CD8-positive, alpha-beta memory T cell (primary cell): ENCODE data around the gene PADI2. TPM values are rescaled to one million over a fixed set of nuclear protein-coding genes. Genes with fewer than 3 reads are reported as not detected.

Experiments used
- CTCF ChIA-PET: fragments of 350-600 bp; sonication (Branson Sonifier 250); formaldehyde crosslinking; loops from one replicate; lab custom pipeline; 2021; ENCODE audit warnings: antibody characterized with exemption; lab: Charles Lee
- POLR2A ChIA-PET: fragments of 350-600 bp; sonication (Branson Sonifier 250); formaldehyde crosslinking; loops from one replicate; lab custom pipeline; 2021; ENCODE audit warnings: antibody characterized with exemption; lab: Charles Lee
- DNase-seq, 5 donors: peaks; one replicate each; pipeline versions ENCODE4 v3.0.0 to v3.0.0-alpha.2; 2020 to 2022; ENCODE audit warnings: mixed read lengths in 1 of 5
- H3K27ac ChIP-seq: one replicate; pipeline ENCODE4 v1.7.0; 2013; ENCODE audit warnings: low read depth, mild to moderate bottlenecking, low read length, moderate library complexity
- H3K27me3 ChIP-seq: 2 replicates; pipeline ENCODE4 v1.7.0; 2013; ENCODE audit warnings: low read length, mild to moderate bottlenecking; ENCODE audit not compliant: insufficient read depth, poor library complexity, severe bottlenecking
- H3K36me3 ChIP-seq: 2 replicates; pipeline ENCODE4 v1.7.0; 2013; ENCODE audit warnings: mild to moderate bottlenecking, low read length, moderate library complexity; ENCODE audit not compliant: insufficient read depth
- H3K4me1 ChIP-seq: 2 replicates; pipeline ENCODE4 v1.7.0; 2013; ENCODE audit warnings: mild to moderate bottlenecking, low read length, moderate library complexity; ENCODE audit not compliant: insufficient read depth
- H3K4me3 ChIP-seq: 2 replicates; pipeline ENCODE4 v1.7.0; 2013; ENCODE audit warnings: mild to moderate bottlenecking, low read length
- H3K9me3 ChIP-seq: 2 replicates; pipeline ENCODE4 v1.7.0; 2013; ENCODE audit warnings: mild to moderate bottlenecking, low read length
- H3K27ac Mint-ChIP-seq, 8 donors: one replicate each; pipeline ENCODE4 v1.8.0; 2020 to 2021; ENCODE audit warnings: mixed read lengths in 8 of 8, mild to moderate bottlenecking in 6 of 8, inconsistent platforms in 3 of 8, moderate library complexity in 3 of 8
- H3K27me3 Mint-ChIP-seq, 2 donors: one replicate each; pipeline ENCODE4 v1.8.0; 2020 to 2021; ENCODE audit warnings: mixed read lengths in 2 of 2, mild to moderate bottlenecking in 1 of 2, moderate library complexity in 1 of 2
- H3K36me3 Mint-ChIP-seq, 3 donors: one replicate each; pipeline ENCODE4 v1.8.0; 2020 to 2021; ENCODE audit warnings: mixed read lengths in 3 of 3, inconsistent platforms in 1 of 3, mild to moderate bottlenecking in 1 of 3
- H3K4me1 Mint-ChIP-seq, 3 donors: one replicate each; pipeline ENCODE4 v1.8.0; 2020 to 2021; ENCODE audit warnings: mixed read lengths in 3 of 3, inconsistent platforms in 1 of 3, mild to moderate bottlenecking in 1 of 3
- H3K4me3 Mint-ChIP-seq, 7 donors: one replicate each; pipeline ENCODE4 v1.8.0; 2020 to 2021; ENCODE audit warnings: mixed read lengths in 7 of 7, mild to moderate bottlenecking in 6 of 7, moderate library complexity in 4 of 7, inconsistent platforms in 2 of 7
- H3K9me3 Mint-ChIP-seq, 5 donors: one replicate each; pipeline ENCODE4 v1.8.0; 2020 to 2022; ENCODE audit warnings: mixed read lengths in 5 of 5, mild to moderate bottlenecking in 3 of 5, moderate library complexity in 2 of 5, inconsistent platforms in 1 of 5
- polyA plus RNA-seq: library from polyadenylated mRNA; unstranded; fragments of 300-500 nt; fragmentation: Illumina TruSeq; gene quantifications from one replicate; pipeline ENCODE4 v1.2.3, GENCODE V29; 2021
- total RNA-seq, 2 experiments: library from RNA; stranded (reverse); gene quantifications; one replicate each; pipeline ENCODE4 v1.2.3, GENCODE V29; 2021

PADI2 gene
- total and polyA plus RNA-seq, 3 experiments from 2014 or later = not detected

DNA sequence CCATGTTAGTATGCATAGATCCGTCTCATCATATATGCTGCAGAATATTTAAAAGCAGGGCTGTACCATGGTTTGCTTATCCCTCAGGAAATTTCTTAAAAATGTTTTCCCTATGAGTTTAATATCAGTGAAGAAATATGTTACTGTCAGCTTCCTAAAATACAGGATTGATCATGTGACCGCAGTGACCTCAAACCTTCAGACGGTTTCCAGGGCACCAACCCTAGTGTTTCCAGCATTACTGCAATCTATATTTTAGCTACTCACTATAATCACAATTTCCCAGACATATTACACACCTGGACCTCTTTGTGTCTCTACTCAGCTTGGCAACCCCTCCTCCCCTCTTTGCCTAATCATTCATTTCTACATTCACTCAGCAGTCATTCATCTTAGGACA, 57.8 kb downstream of the PADI2 start:
- Histone ChIP-seq H3K4me3 (no peak overlapping the region), H3K4me1 (no peaks in the 10 kb centered on the region), H3K27ac (no peak overlapping the region), H3K27me3 (no peaks in the 10 kb centered on the region), H3K9me3 (no peaks in the 10 kb centered on the region), H3K36me3 (no peaks in the 10 kb centered on the region)
- Mint-ChIP-seq H3K36me3 (no peaks in the 10 kb centered on the region), H3K4me1 (no peaks in the 10 kb centered on the region), H3K27ac (no peak overlapping the region), H3K27me3 (peaks cover 3 to 33% of the 10 kb centered on the region in 2 donors), H3K4me3 (no peak overlapping the region), H3K9me3 (peaks cover 0 to 5% (median 2%) of the 10 kb centered on the region in 5 donors)
- DNase-seq = no peak
- ChIA-PET POLR2A (no interaction called here), CTCF (no interaction called here)

DNA sequence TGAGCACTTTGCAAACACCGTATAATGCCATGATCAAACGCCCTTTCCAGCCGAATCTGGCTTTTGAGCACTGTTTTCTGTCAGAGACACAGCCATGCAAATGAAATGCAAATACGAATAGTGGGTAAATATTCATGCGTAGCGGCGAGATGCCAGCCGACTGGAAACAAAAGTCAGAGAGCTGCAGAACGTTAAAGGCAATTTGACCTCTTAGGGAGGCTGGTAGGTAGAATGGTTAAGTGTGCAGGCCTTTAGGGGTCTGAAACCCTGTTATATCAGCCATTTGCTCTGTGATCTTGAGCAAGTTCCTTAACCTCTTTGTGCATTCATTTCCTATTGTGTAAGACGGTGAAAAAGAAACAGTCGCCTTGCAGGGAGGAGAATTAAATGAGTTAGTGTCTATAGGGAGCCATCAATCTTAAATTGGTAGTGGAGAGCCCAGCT, 58.9 kb downstream of the PADI2 start:
- DNase-seq = no peak
- Mint-ChIP-seq H3K27ac (no peak overlapping the region), H3K27me3 (peaks cover 3 to 33% of the 10 kb centered on the region in 2 donors), H3K4me1 (peaks cover 0 to 4% (median 0%) of the 10 kb centered on the region in 3 donors), H3K36me3 (no peaks in the 10 kb centered on the region), H3K4me3 (no peak overlapping the region), H3K9me3 (peaks cover 0 to 5% (median 2%) of the 10 kb centered on the region in 5 donors)
- Histone ChIP-seq H3K27ac (no peak overlapping the region), H3K36me3 (no peaks in the 10 kb centered on the region), H3K4me3 (no peak overlapping the region), H3K27me3 (no peaks in the 10 kb centered on the region), H3K4me1 (no peaks in the 10 kb centered on the region), H3K9me3 (no peaks in the 10 kb centered on the region)
- ChIA-PET POLR2A (no interaction called here), CTCF (interaction anchor here (1.5 kb wide), 1 partner anchor 177 kb away, joined by 3 read pairs; no protein-coding TSS in a partner anchor)

DNA sequence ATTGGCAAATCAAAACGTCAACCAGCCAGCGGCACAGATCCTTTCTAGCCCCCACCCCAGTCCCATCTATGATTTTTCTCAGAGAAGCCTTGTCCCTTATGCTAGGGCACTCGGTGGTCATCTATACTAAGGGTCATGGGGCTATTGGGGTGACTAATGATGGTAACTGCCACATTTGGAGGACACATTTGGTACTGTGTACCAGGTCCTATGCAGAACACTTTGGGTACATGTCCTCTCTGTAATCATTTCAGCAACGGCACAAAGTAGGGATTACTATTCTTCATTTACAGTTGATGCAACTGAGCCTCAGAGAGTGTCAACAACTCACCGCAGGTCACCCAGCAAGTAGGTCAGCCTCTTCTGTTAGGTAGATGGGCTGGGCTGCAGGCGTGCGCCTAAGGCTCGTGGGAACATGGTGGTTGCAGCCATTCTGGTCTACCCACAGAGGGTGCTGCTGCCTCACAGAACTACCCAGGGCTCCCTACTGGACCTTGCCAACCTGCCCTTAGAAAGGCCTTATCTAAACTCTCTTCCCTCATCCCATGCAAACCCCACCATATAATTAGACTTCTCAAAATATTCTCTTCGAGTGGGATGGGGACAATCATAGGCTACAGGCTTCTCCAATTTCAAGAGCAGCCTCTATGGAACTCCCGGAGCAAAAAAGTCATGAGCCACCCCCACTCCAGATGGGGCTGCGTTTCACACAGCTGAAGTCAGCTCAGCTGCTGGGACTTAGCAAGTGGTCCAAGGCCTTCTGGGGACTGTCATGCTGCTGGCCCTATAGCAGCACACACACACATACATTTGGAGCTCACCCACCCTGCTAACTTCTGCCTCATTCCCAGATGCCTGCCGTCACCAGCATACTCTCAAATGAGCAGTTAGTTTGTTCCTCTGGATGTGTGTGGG, 59.6 kb downstream of the PADI2 start:
- H3K4me3 ChIP-seq = no peak overlapping the region
- peak in 3 of 5 donors; percentile 21 to 51 (median 24) for DNase-seq
- no peaks in the 10 kb centered on the region for H3K9me3 ChIP-seq
- Mint-ChIP-seq H3K36me3 (no peaks in the 10 kb centered on the region), H3K9me3 (peaks cover 0 to 5% (median 0%) of the 10 kb centered on the region in 5 donors), H3K27ac (no peak overlapping the region), H3K4me1 (peaks cover 0 to 6% (median 0%) of the 10 kb centered on the region in 3 donors), H3K27me3 (peaks cover 3 to 33% of the 10 kb centered on the region in 2 donors), H3K4me3 (no peak overlapping the region)
- ChIA-PET POLR2A (no interaction called here), CTCF (interaction anchor here (1.5 kb wide), 1 partner anchor 177 kb away, joined by 3 read pairs; no protein-coding TSS in a partner anchor)
- H3K27ac ChIP-seq = no peak overlapping the region
- H3K4me1 ChIP-seq = no peaks in the 10 kb centered on the region
- no peaks in the 10 kb centered on the region for H3K36me3 ChIP-seq
- H3K27me3 ChIP-seq = no peaks in the 10 kb centered on the region

DNA sequence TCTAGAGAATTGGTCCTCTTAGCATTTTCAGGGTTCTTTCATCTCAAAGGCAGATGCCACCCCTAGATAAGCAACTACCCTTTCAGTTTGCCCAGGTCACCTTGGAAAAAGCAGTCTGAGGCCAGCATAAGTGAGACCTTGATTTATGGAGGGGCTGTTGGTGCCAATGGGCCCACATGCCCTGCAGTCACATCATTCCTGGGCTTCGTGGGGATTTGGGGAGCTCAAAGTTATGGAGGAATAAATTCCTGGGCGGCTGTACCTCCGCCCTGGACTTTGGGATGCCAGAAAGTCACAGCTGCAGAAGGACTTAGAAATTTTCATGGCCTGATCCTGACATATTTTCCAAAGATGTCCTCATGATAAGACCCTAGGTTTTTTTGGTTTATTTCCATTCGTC, 62.7 kb downstream of the PADI2 start:
- H3K4me3 Mint-ChIP-seq = peak overlapping the region in 2 of 7 donors; percentile 19 to 41
- H3K27me3 ChIP-seq = no peaks in the 10 kb centered on the region
- H3K27ac ChIP-seq = no peak overlapping the region
- H3K27me3 Mint-ChIP-seq = peaks cover 6 to 21% of the 10 kb centered on the region in 2 donors
- H3K4me1 Mint-ChIP-seq = peaks cover 17 to 32% (median 24%) of the 10 kb centered on the region in 3 donors
- no peaks in the 10 kb centered on the region for H3K9me3 ChIP-seq
- H3K27ac Mint-ChIP-seq = peak overlapping the region in 1 of 8 donors; percentile 51
- peaks cover 14% of the 10 kb centered on the region for H3K4me1 ChIP-seq
- H3K36me3 Mint-ChIP-seq = peaks cover 0 to 10% (median 0%) of the 10 kb centered on the region in 3 donors
- no peak for DNase-seq
- no peak overlapping the region for H3K4me3 ChIP-seq
- CTCF ChIA-PET = no interaction called here
- POLR2A ChIA-PET = no interaction called here
- H3K9me3 Mint-ChIP-seq = no peaks in the 10 kb centered on the region
- H3K36me3 ChIP-seq = no peaks in the 10 kb centered on the region

- ChIA-PET POLR2A (no interaction called here), CTCF (no interaction called here)
- Mint-ChIP-seq H3K36me3 (peaks cover 0 to 17% (median 0%) of the 10 kb centered on the region in 3 donors), H3K4me1 (peaks cover 25 to 40% (median 32%) of the 10 kb centered on the region in 3 donors), H3K27ac (peak overlapping the region in 1 of 8 donors; percentile 78), H3K9me3 (no peaks in the 10 kb centered on the region), H3K27me3 (peaks cover 6 to 18% of the 10 kb centered on the region in 2 donors), H3K4me3 (peak overlapping the region in 5 of 7 donors; percentile 41 to 70 (median 50))
- Histone ChIP-seq H3K27ac (no peak overlapping the region), H3K36me3 (no peaks in the 10 kb centered on the region), H3K4me1 (peaks cover 14% of the 10 kb centered on the region), H3K27me3 (no peaks in the 10 kb centered on the region), H3K9me3 (no peaks in the 10 kb centered on the region), H3K4me3 (no peak overlapping the region)
- no peak for DNase-seq
Measured at GRCh38 chr1:17055801-17056200, 63.5 kb downstream of the PADI2 start.

- H3K27ac ChIP-seq = peak within 1 kb of the TSS; percentile 81
- Mint-ChIP-seq H3K36me3 (peaks cover 0 to 30% (median 0%) of the 10 kb centered on the region in 3 donors), H3K4me3 (peak within 1 kb of the TSS; percentile 93 to 100 (median 98)), H3K4me1 (peaks cover 26 to 42% (median 34%) of the 10 kb centered on the region in 3 donors), H3K9me3 (no peaks in the 10 kb centered on the region), H3K27ac (peak within 1 kb of the TSS; percentile 73 to 99 (median 98)), H3K27me3 (peaks cover 2 to 6% of the 10 kb centered on the region in 2 donors)
- ChIA-PET CTCF (no interaction called here), POLR2A (no interaction called here)
- H3K4me1 ChIP-seq = peaks cover 14% of the 10 kb centered on the region
- H3K36me3 ChIP-seq = no peaks in the 10 kb centered on the region
- H3K9me3 ChIP-seq = no peaks in the 10 kb centered on the region
- peak; percentile 96 to 100 (median 99) for DNase-seq
- H3K27me3 ChIP-seq = no peaks in the 10 kb centered on the region
- H3K4me3 ChIP-seq = peak within 1 kb of the TSS; percentile 79
Measured at GRCh38 chr1:17053685-17054410, 65.4 kb downstream of the PADI2 start, which contains the start of gene SDHB. TSS of gene SDHB (minus strand) at chr1:17054032. CDS start at chr1:17054019, 13 bp downstream.

GRCh38 chr1:17053086-17053684, 66.1 kb downstream of the PADI2 start:
- no peak for DNase-seq
- H3K36me3 ChIP-seq = no peaks in the 10 kb centered on the region
- peak overlapping the region; percentile 93 to 100 (median 98) for H3K4me3 Mint-ChIP-seq
- H3K4me1 ChIP-seq = peaks cover 14% of the 10 kb centered on the region
- ChIA-PET CTCF (no interaction called here), POLR2A (no interaction called here)
- H3K27me3 ChIP-seq = no peaks in the 10 kb centered on the region
- H3K36me3 Mint-ChIP-seq = peaks cover 0 to 33% (median 0%) of the 10 kb centered on the region in 3 donors
- peak overlapping the region; percentile 81 for H3K27ac ChIP-seq
- peaks cover 2 to 3% of the 10 kb centered on the region in 2 donors for H3K27me3 Mint-ChIP-seq
- peak overlapping the region; percentile 73 to 99 (median 98) for H3K27ac Mint-ChIP-seq
- peaks cover 26 to 44% (median 34%) of the 10 kb centered on the region in 3 donors for H3K4me1 Mint-ChIP-seq
- peak overlapping the region; percentile 79 for H3K4me3 ChIP-seq
- H3K9me3 ChIP-seq = no peaks in the 10 kb centered on the region
- no peaks in the 10 kb centered on the region for H3K9me3 Mint-ChIP-seq
